Endothelial cell of umbilical vein (primary cell): Measurements from ENCODE around the gene POPDC3. TPM values are rescaled to one million over a fixed set of nuclear protein-coding genes. Genes with fewer than 3 reads are reported as not detected.

Experiments used
- BruUV-seq: library from RNA; stranded (reverse); fragments of 400-500 nt; replicated peaks from 2 replicates; lab custom pipeline; 2021; lab: Mats Ljungman, UMichigan
- CTCF ChIA-PET: fragments of 300-600, 350-600 bp; sonication (Branson Sonifier 250); formaldehyde crosslinking; loops from one replicate; lab custom pipeline; 2021; ENCODE audit warnings: antibody characterized with exemption, inconsistent platforms; lab: Charles Lee
- POLR2A ChIA-PET: fragments of 300-600, 350-600 bp; sonication (Branson Sonifier 250); formaldehyde crosslinking; loops from one replicate; lab custom pipeline; 2021; ENCODE audit warnings: antibody characterized with exemption, inconsistent platforms; lab: Charles Lee
- DNase-seq: peaks from one replicate; pipeline ENCODE4 v3.0.0-alpha.2; 2011; ENCODE audit warnings: low read depth, low spot score
- FAIRE-seq: peaks from 2 replicates; lab custom pipeline; 2011; peaks lifted over from hg19 to GRCh38; lab: Jason Lieb, UNC
- H2AFZ ChIP-seq: 2 replicates; pipeline ENCODE4 v1.6.0; 2012; ENCODE audit warnings: low read depth, low read length, control low read depth, inconsistent platforms
- H3K27ac ChIP-seq: 2 replicates; pipeline ENCODE4 v1.5.1; 2011; ENCODE audit warnings: low read depth, mild to moderate bottlenecking, control low read depth, low read length, moderate library complexity; ENCODE audit not compliant: insufficient read depth
- H3K27me3 ChIP-seq, 2 experiments: 2 replicates each; pipeline versions ENCODE4 v1.6.0 to v1.6.1; 2011; ENCODE audit warnings: low read length in 2 of 2, mixed read lengths in 1 of 2; ENCODE audit not compliant: control insufficient read depth in 2 of 2, insufficient read depth in 2 of 2
- H3K36me3 ChIP-seq, 2 experiments: 2 replicates in 1 of 2; 3 replicates in 1 of 2; pipeline ENCODE4 v1.5.1; 2011; ENCODE audit warnings: low read length in 2 of 2, mild to moderate bottlenecking in 1 of 2, moderate library complexity in 1 of 2; ENCODE audit not compliant: control insufficient read depth in 2 of 2, insufficient read depth in 2 of 2; ENCODE audit errors: extremely low read depth in 1 of 2
- H3K4me1 ChIP-seq: 3 replicates; pipeline ENCODE4 v1.5.1; 2011; ENCODE audit warnings: mild to moderate bottlenecking, low read length; ENCODE audit not compliant: control insufficient read depth, insufficient read depth; ENCODE audit errors: extremely low read depth
- H3K4me2 ChIP-seq: 2 replicates; pipeline ENCODE4 v1.6.1; 2011; ENCODE audit warnings: low read length, control low read depth, mixed read lengths; ENCODE audit not compliant: insufficient read depth
- H3K4me3 ChIP-seq, 3 experiments: fragments of 200-600 bp in 1 of 3; sonication (generic), shearing (Covaris generic) in 1 of 3; replicated peaks in 1 of 3; 2 replicates each; pipeline ENCODE4 v1.5.1; 2011 to 2016; ENCODE audit warnings: control low read depth in 3 of 3, low read length in 3 of 3, mild to moderate bottlenecking in 2 of 3, inconsistent platforms in 1 of 3, low read depth in 1 of 3, moderate library complexity in 1 of 3; ENCODE audit not compliant: insufficient read depth in 1 of 3
- H3K79me2 ChIP-seq: 2 replicates; pipeline ENCODE4 v1.6.0; 2012; ENCODE audit warnings: low read length, inconsistent platforms; ENCODE audit not compliant: control insufficient read depth, insufficient read depth
- H3K9ac ChIP-seq: replicated peaks from 2 replicates; pipeline ENCODE3; 2011; ENCODE audit warnings: low read length, control low read depth; ENCODE audit not compliant: insufficient read depth; ENCODE audit errors: extremely low read depth
- H3K9me1 ChIP-seq: replicated peaks from 3 replicates; pipeline ENCODE4 v1.6.0; 2011; ENCODE audit warnings: mild to moderate bottlenecking, low read length; ENCODE audit not compliant: control insufficient read depth, insufficient read depth; ENCODE audit errors: extremely low read depth
- H3K9me3 ChIP-seq: replicated peaks from 2 replicates; pipeline ENCODE4 v1.5.1; 2012; ENCODE audit warnings: low read length, inconsistent platforms; ENCODE audit not compliant: control insufficient read depth, insufficient read depth
- H4K20me1 ChIP-seq: replicated peaks from 2 replicates; pipeline ENCODE3; 2011; ENCODE audit warnings: mild to moderate bottlenecking, low read length; ENCODE audit not compliant: control insufficient read depth, insufficient read depth; ENCODE audit errors: extremely low read depth
- EZH2 ChIP-seq: IDR thresholded peaks from 2 replicates; pipeline ENCODE4 v1.6.1; 2012; ENCODE audit warnings: borderline replicate concordance, low read depth, mild to moderate bottlenecking, moderate library complexity, low read length, inconsistent platforms; ENCODE audit not compliant: severe bottlenecking
- FOS ChIP-seq: IDR thresholded peaks from 2 replicates; pipeline ENCODE4 v1.6.1; 2011; ENCODE audit warnings: mild to moderate bottlenecking, low read length, moderate library complexity, borderline replicate concordance; ENCODE audit not compliant: insufficient read depth
- GATA2 ChIP-seq: IDR thresholded peaks from 2 replicates; pipeline ENCODE4 v1.7.0; 2011; ENCODE audit warnings: low read depth, mild to moderate bottlenecking, moderate library complexity, mixed read lengths, low read length; ENCODE audit not compliant: insufficient read length, insufficient read depth
- JUN ChIP-seq: IDR thresholded peaks from 2 replicates; pipeline ENCODE4 v1.6.1; 2011; ENCODE audit warnings: borderline replicate concordance, low read depth; ENCODE audit not compliant: insufficient read length, insufficient read depth
- MYC ChIP-seq: IDR thresholded peaks from one replicate; pipeline ENCODE4 v1.6.1; 2011; ENCODE audit warnings: mild to moderate bottlenecking, low read depth, low read length
- POLR2A ChIP-seq: IDR thresholded peaks from 2 replicates; pipeline ENCODE4 v1.6.1; 2012; ENCODE audit warnings: low read depth, mild to moderate bottlenecking, control low read depth, low read length
- POLR2AphosphoS5 ChIP-seq: IDR thresholded peaks from 2 replicates; pipeline ENCODE4 v1.6.1; 2012; ENCODE audit warnings: low read depth, mild to moderate bottlenecking, control low read depth, low read length, moderate library complexity; ENCODE audit not compliant: insufficient read depth
- dilution Hi-C: fragments of 300-500 bp; cut with MboI; formaldehyde crosslinking; loops from one replicate; pipeline ENCODE4 v1.15.0; 2019; ENCODE audit warnings: low sequenced_read_pairs; ENCODE audit not compliant: extremely low pct_ligation_motif_present
- intact Hi-C: fragments of 100-400 bp; cut with micrococcal nuclease; formaldehyde crosslinking; loops from one replicate; pipeline ENCODE4 v1.10.0; 2022
- polyA plus RNA-seq, 4 experiments: library from polyadenylated mRNA; depleted of rRNA in 3 of 4; stranded (reverse) in 3 of 4; unstranded in 1 of 4; fragments of >200 nt; gene quantifications; 2 replicates each; pipeline versions ENCODE4 v1.2.1 to v1.2.3, GENCODE V29; 2011 to 2012; ENCODE audit warnings: missing spikeins in 1 of 4
- total RNA-seq: library from RNA; stranded (reverse); gene quantifications from 2 replicates; pipeline ENCODE4 v1.2.3, GENCODE V29; 2021
- TF ChIP-seq, protein P1 (sequence below): IDR thresholded peaks from 2 replicates; pipeline ENCODE4 v1.6.1; 2011; ENCODE audit not compliant: insufficient read depth, insufficient read length
- TF ChIP-seq, protein P2 (sequence below), 2 donors: IDR thresholded peaks; 1 replicate in 1 of 2; 2 replicates in 1 of 2; pipeline ENCODE4 v1.5.1; 2011; ENCODE audit warnings: low read length in 2 of 2, mild to moderate bottlenecking in 2 of 2, moderate library complexity in 2 of 2, control low read depth in 1 of 2, inconsistent platforms in 1 of 2, low read depth in 1 of 2; ENCODE audit not compliant: insufficient read depth in 1 of 2; ENCODE audit errors: extremely low read depth in 1 of 2

POPDC3 gene
- total and polyA plus RNA-seq, 2 donors (not counting 3 experiments of a cell fraction or from before 2014, with no cell fraction given), result 1.6 to 1.7 TPM

DNA sequence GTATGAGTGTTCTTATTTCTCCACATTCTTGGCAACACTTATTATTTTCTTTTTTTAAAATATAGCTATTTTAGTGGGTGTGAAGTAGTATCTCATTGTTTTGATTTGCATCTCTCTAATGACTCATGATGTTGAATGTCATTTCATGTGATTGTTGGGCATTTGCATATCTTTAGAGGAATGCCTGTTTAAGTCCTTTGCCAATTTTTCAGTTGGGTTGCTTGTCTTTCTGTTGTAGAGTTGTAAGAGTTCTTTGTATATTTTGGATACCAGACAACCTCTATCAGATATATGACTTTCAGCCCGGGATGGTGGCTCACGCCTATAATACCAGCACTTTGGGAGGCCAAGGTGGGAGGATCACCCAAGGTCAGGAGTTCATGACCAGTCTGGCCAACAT is 5.1 kb upstream of the POPDC3 start:
- Histone ChIP-seq H3K9me1 (no peaks in the 10 kb centered on the region), H3K36me3 (no peaks in the 10 kb centered on the region), H3K4me2 (no peak overlapping the region), H3K27me3 (no peaks in the 10 kb centered on the region), H3K9ac (no peak overlapping the region), H3K79me2 (no peaks in the 10 kb centered on the region), H3K9me3 (no peaks in the 10 kb centered on the region), H3K4me3 (no peak overlapping the region), H2AFZ (no peak overlapping the region), H3K4me1 (peaks cover 29% of the 10 kb centered on the region), H4K20me1 (no peaks in the 10 kb centered on the region), H3K27ac (peak overlapping the region; percentile 53)
- ChIA-PET CTCF (no interaction called here), POLR2A (no interaction called here)
- peak; percentile 67 for DNase-seq
- intact Hi-C loops (loop anchor here (2.0 to 5.0 kb wide), 2 partner anchors 26 to 87 kb away; no protein-coding TSS in a partner anchor), dilution Hi-C loops (no loop called here)
- no peak for FAIRE-seq
- TF ChIP-seq JUN, result peak; percentile 67
- TF ChIP-seq GATA2, result peak; percentile 17
- TF ChIP-seq, protein P1, sequence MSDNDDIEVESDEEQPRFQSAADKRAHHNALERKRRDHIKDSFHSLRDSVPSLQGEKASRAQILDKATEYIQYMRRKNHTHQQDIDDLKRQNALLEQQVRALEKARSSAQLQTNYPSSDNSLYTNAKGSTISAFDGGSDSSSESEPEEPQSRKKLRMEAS, result no peak
- TF ChIP-seq FOS, result peak; percentile 51
- BruUV-seq, result no TSS peak

DNA sequence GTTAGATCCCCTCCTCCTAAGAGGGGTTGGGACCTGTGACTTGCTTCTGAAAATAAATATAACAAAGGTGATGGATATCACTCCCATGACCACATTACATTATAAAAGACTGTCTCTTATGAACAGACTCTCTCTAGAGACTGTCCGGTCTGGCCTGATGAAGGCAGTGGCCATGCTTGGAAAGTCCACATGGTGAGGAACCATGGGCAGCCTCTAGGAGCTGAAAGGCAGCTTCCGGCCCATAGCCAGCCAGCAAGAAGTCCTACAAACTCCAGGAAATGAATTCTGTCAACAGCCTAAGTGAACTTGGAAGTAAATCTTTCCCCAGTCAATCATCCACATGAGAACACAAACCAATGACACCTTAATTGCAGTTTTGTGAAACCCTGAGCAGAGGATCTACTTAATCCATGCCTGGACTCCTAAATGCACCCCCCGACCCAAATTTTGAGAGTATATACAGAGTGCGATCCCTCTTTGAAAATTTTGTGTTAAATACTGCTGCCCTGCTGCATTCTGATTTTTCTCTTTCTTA is 2.2 kb upstream of the POPDC3 start:
- no peaks in the 10 kb centered on the region for H4K20me1 ChIP-seq
- dilution Hi-C loops (no loop called here), intact Hi-C loops (loop anchor here (5.0 kb wide), 1 partner anchor 90 kb away; no protein-coding TSS in a partner anchor)
- H2AFZ ChIP-seq, result no peak overlapping the region
- H3K27ac ChIP-seq, result no peak overlapping the region
- BruUV-seq, result no TSS peak
- no peaks in the 10 kb centered on the region for H3K9me3 ChIP-seq
- no peak overlapping the region for H3K9ac ChIP-seq
- H3K79me2 ChIP-seq, result no peaks in the 10 kb centered on the region
- ChIA-PET POLR2A (no interaction called here), CTCF (no interaction called here)
- H3K4me1 ChIP-seq, result peaks cover 21% of the 10 kb centered on the region
- H3K4me2 ChIP-seq, result no peak overlapping the region
- TF ChIP-seq, protein P1, result no peak
- TF ChIP-seq FOS, result no peak
- no peak for TF ChIP-seq JUN
- no peak for TF ChIP-seq EZH2
- TF ChIP-seq POLR2AphosphoS5, result no peak
- TF ChIP-seq POLR2A, result no peak
- no peak for TF ChIP-seq MYC
- TF ChIP-seq, protein P2, sequence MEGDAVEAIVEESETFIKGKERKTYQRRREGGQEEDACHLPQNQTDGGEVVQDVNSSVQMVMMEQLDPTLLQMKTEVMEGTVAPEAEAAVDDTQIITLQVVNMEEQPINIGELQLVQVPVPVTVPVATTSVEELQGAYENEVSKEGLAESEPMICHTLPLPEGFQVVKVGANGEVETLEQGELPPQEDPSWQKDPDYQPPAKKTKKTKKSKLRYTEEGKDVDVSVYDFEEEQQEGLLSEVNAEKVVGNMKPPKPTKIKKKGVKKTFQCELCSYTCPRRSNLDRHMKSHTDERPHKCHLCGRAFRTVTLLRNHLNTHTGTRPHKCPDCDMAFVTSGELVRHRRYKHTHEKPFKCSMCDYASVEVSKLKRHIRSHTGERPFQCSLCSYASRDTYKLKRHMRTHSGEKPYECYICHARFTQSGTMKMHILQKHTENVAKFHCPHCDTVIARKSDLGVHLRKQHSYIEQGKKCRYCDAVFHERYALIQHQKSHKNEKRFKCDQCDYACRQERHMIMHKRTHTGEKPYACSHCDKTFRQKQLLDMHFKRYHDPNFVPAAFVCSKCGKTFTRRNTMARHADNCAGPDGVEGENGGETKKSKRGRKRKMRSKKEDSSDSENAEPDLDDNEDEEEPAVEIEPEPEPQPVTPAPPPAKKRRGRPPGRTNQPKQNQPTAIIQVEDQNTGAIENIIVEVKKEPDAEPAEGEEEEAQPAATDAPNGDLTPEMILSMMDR (IDR thresholded peaks at IDR 0.05; ENCODE audit: extremely low read depth in 1 of 2, insufficient read depth in 1 of 2, low read depth in 1 of 2, low read length in 2 of 2), result no peak
- TF ChIP-seq GATA2, result no peak
- no peaks in the 10 kb centered on the region for H3K9me1 ChIP-seq
- H3K27me3 ChIP-seq, result peaks cover 0 to 2% of the 10 kb centered on the region in 2 experiments
- no peak for DNase-seq
- no peaks in the 10 kb centered on the region for H3K36me3 ChIP-seq
- no peak overlapping the region for H3K4me3 ChIP-seq
- FAIRE-seq, result no peak
